Adrenal gland (tissue), 5 donors: ENCODE results near the gene PYY.

ENCODE experiments used
- POLR2A ChIP-seq, 2 donors: fragments of 450-650 bp; IDR thresholded peaks; one replicate each; pipeline ENCODE4 v1.6.1; 2017; ENCODE audit warnings: antibody characterized with exemption in 2 of 2, mild to moderate bottlenecking in 2 of 2, moderate library complexity in 1 of 2
- TF ChIP-seq, protein P1 (sequence below), 6 experiments: fragments of 450-650 bp in 4 of 6; fragments of 200-600 bp in 2 of 6; sonication (generic) in 1 of 6; IDR thresholded peaks; 1 replicate in 5 of 6; 2 replicates in 1 of 6; pipeline versions ENCODE4 v1.5.1 to v1.8.0; 2016 to 2021; ENCODE audit warnings: antibody characterized with exemption in 6 of 6, mild to moderate bottlenecking in 2 of 6, moderate library complexity in 1 of 6
- donor health status: DM: no; HTN: no; CAD: no.

DNA sequence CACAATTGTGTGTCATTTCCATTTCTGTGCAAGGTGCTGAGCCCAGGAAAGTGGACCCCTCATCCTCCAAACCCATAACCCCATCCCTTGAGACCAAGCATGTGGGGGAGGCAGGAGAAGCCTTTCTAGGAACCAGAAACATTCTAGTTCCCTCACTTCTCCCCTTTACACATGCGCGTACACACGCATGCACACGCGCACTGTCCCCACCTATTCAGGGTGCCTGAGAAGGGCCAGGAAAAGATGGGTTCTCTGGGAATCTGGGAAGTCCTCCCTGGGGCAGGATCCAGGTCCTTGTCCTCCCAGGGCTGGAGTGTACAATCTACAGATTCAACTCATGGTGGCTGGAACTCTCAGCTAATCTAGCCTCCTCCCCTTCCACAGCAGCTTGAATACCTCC lies 13.9 kb downstream of the PYY start:
- TF ChIP-seq, protein P1, sequence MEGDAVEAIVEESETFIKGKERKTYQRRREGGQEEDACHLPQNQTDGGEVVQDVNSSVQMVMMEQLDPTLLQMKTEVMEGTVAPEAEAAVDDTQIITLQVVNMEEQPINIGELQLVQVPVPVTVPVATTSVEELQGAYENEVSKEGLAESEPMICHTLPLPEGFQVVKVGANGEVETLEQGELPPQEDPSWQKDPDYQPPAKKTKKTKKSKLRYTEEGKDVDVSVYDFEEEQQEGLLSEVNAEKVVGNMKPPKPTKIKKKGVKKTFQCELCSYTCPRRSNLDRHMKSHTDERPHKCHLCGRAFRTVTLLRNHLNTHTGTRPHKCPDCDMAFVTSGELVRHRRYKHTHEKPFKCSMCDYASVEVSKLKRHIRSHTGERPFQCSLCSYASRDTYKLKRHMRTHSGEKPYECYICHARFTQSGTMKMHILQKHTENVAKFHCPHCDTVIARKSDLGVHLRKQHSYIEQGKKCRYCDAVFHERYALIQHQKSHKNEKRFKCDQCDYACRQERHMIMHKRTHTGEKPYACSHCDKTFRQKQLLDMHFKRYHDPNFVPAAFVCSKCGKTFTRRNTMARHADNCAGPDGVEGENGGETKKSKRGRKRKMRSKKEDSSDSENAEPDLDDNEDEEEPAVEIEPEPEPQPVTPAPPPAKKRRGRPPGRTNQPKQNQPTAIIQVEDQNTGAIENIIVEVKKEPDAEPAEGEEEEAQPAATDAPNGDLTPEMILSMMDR (IDR thresholded peaks at IDR 0.05) = no peak
- no peak for TF ChIP-seq POLR2A (IDR thresholded peaks at IDR 0.05)
